Measurements from ENCODE around the gene INPP4A.

DNA sequence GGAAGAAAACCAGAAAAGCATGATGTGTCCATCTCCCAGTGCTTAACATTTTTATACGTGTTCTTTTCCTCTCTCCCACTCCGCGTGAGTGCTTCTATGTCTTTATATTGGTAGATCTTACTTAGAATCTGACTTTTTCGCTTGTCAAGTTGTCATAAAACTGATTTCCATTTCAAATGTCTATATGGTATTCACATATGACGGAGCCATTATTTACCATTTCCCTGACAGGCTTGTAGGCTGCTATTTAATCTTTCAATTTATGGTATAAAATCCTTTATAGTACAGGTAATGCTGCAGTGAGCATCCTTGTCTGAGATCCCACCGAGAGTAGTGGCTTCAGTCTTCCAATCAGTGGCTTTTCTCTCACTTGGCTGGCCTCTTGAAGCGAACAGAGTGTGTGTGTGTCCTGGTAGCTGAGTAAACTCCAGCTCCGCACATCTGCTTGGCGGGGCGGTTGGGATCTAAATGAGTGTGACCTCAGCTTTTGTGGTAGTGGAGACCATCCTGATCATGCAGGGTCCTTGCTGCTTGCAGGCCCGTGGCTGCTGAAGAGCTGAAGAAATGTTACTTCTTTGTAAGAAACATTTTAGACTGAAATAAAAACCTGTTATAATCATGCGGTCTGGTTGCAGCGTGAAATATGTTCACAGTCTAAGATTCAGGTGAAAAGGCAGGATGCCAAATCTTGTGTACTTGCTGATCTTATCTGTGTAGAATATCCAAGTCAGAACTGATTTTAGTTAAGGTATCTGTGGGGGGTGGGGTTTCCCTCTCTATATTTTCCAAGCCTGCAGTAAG, 40.2 kb downstream of the INPP4A start:
- TF ChIP-seq CTCF (IDR thresholded peaks at IDR 0.05) (no peak), POLR2A (IDR thresholded peaks at IDR 0.05) (no peak)
